ENCODE measurements around the gene GTPBP6. TPM values are rescaled to one million over a fixed set of nuclear protein-coding genes. Genes with fewer than 3 reads are reported as not detected.

GTPBP6 gene
- total RNA-seq, 2 experiments from 2014 or later, result 68.0 to 68.3 TPM

- POLR2A ChIA-PET, result no interaction called here
- Mint-ChIP-seq H3K27me3 (no peaks in the 10 kb centered on the region), H3K27ac (no peak overlapping the region), H3K36me3 (ENCODE audit: low read depth) (no peaks in the 10 kb centered on the region), H3K9me3 (no peaks in the 10 kb centered on the region), H3K4me3 (no peak overlapping the region), H3K4me1 (ENCODE audit: low read depth) (no peaks in the 10 kb centered on the region)
- no peak for TF ChIP-seq CTCF (IDR thresholded peaks at IDR 0.05)
- no peak for DNase-seq
- CTCF ChIA-PET, result no interaction called here
- ATAC-seq, result no peak
- intact Hi-C loops (cut with micrococcal nuclease), result no loop called here
Measured at GRCh38 chrX:261919-262352, 56.7 kb downstream of the GTPBP6 start.

- CTCF ChIA-PET, result no interaction called here
- POLR2A ChIA-PET, result no interaction called here
Measured at GRCh38 chrX:261167-261918, 57.3 kb downstream of the GTPBP6 start.

GRCh38 chrX:259692-260355 lies 58.8 kb downstream of the GTPBP6 start:
- no peaks in the 10 kb centered on the region for H3K9me3 Mint-ChIP-seq
- CTCF ChIA-PET, result no interaction called here
- intact Hi-C loops (cut with micrococcal nuclease), result no loop called here
- no peak overlapping the region for H3K27ac Mint-ChIP-seq
- no peaks in the 10 kb centered on the region for H3K4me1 Mint-ChIP-seq (ENCODE audit: low read depth)
- H3K4me3 Mint-ChIP-seq, result peak overlapping the region; percentile 21
- H3K27me3 Mint-ChIP-seq, result no peaks in the 10 kb centered on the region
- no peaks in the 10 kb centered on the region for H3K36me3 Mint-ChIP-seq (ENCODE audit: low read depth)
- peak; percentile 41 for DNase-seq
- no peak for TF ChIP-seq CTCF (IDR thresholded peaks at IDR 0.05)
- peak; percentile 64 for ATAC-seq
- POLR2A ChIA-PET, result no interaction called here

More at GRCh38 chrX:261167-261918, 57.3 kb downstream of the GTPBP6 start:
- DNase-seq (no peak), ATAC-seq (no peak)
- H3K4me1 Mint-ChIP-seq (ENCODE audit: low read depth), result no peaks in the 10 kb centered on the region
- no peak overlapping the region for H3K27ac Mint-ChIP-seq
- TF ChIP-seq CTCF (IDR thresholded peaks at IDR 0.05), result no peak
- no peak overlapping the region for H3K4me3 Mint-ChIP-seq
- intact Hi-C loops (cut with micrococcal nuclease), result no loop called here
- H3K36me3 Mint-ChIP-seq (ENCODE audit: low read depth), result no peaks in the 10 kb centered on the region
- no peaks in the 10 kb centered on the region for H3K27me3 Mint-ChIP-seq
- no peaks in the 10 kb centered on the region for H3K9me3 Mint-ChIP-seq

GRCh38 chrX:258291-259040 lies 60.1 kb downstream of the GTPBP6 start:
- intact Hi-C loops (cut with micrococcal nuclease), result no loop called here
- ChIA-PET POLR2A (no interaction called here), CTCF (no interaction called here)
- Mint-ChIP-seq H3K36me3 (ENCODE audit: low read depth) (no peaks in the 10 kb centered on the region), H3K9me3 (no peaks in the 10 kb centered on the region), H3K4me3 (no peak overlapping the region), H3K27me3 (no peaks in the 10 kb centered on the region), H3K27ac (no peak overlapping the region), H3K4me1 (ENCODE audit: low read depth) (no peaks in the 10 kb centered on the region)
- no peak for TF ChIP-seq CTCF (IDR thresholded peaks at IDR 0.05)
- ATAC-seq (no peak), DNase-seq (no peak)
